Measurements from ENCODE around the gene FAM3D.

FAM3D gene

GRCh38 chr3:58670506-58671135 lies 4.0 kb upstream of the FAM3D start:
- TF ChIP-seq CTCF (IDR thresholded peaks at IDR 0.05; ENCODE audit: low read depth, low read length) = no peak
- H3K4me3 ChIP-seq (ENCODE audit: low read depth, low read length) = no peak overlapping the region

GRCh38 chr3:58668247-58668646 lies 1.7 kb upstream of the FAM3D start:
- no peak overlapping the region for H3K4me3 ChIP-seq (ENCODE audit: low read depth, low read length)
- no peak for TF ChIP-seq CTCF (IDR thresholded peaks at IDR 0.05; ENCODE audit: low read depth, low read length)

GRCh38 chr3:58667704-58668103 lies 1.1 kb upstream of the FAM3D start:
- no peak for TF ChIP-seq CTCF (IDR thresholded peaks at IDR 0.05; ENCODE audit: low read depth, low read length)
- H3K4me3 ChIP-seq (ENCODE audit: low read depth, low read length) = no peak overlapping the region

- TF ChIP-seq CTCF (IDR thresholded peaks at IDR 0.05; ENCODE audit: low read depth, low read length) = no peak
- no peak overlapping the region for H3K4me3 ChIP-seq (ENCODE audit: low read depth, low read length)
Measured at GRCh38 chr3:58667229-58667628, 655 bp upstream of the FAM3D start.

- no peak for TF ChIP-seq CTCF (IDR thresholded peaks at IDR 0.05; ENCODE audit: low read depth, low read length)
- no peak overlapping the region for H3K4me3 ChIP-seq (ENCODE audit: low read depth, low read length)
Measured at GRCh38 chr3:58665405-58665804, 1.2 kb downstream of the FAM3D start.

GRCh38 chr3:58664611-58665010 lies 2.0 kb downstream of the FAM3D start:
- H3K4me3 ChIP-seq (ENCODE audit: low read depth, low read length) = no peak overlapping the region
- TF ChIP-seq CTCF (IDR thresholded peaks at IDR 0.05; ENCODE audit: low read depth, low read length) = no peak

GRCh38 chr3:58661836-58662420 lies 4.6 kb downstream of the FAM3D start:
- TF ChIP-seq CTCF (IDR thresholded peaks at IDR 0.05; ENCODE audit: low read depth, low read length) = no peak
- H3K4me3 ChIP-seq (ENCODE audit: low read depth, low read length) = no peak overlapping the region
